Esophagus squamous epithelium (tissue), 5 donors: Measurements from ENCODE around the gene SENP3. TPM values are rescaled to one million over a fixed set of nuclear protein-coding genes. Genes with fewer than 3 reads are reported as not detected.

Source experiments
- DNase-seq: peaks from one replicate; lab custom pipeline; 2025; lab: John Stamatoyannopoulos, UW
- H3K27ac ChIP-seq, 4 donors: fragments of 200-600 bp; sonication (generic); one replicate each; pipeline ENCODE4 v1.5.1; 2016 to 2019; ENCODE audit warnings: mild to moderate bottlenecking in 1 of 4
- H3K27me3 ChIP-seq, 4 donors: fragments of 200-600 bp; sonication (generic); 1 replicate in 3 of 4; 2 replicates in 1 of 4; pipeline versions ENCODE4 v1.5.1 to v1.6.0; 2017 to 2021; ENCODE audit warnings: antibody characterized with exemption in 1 of 4
- H3K36me3 ChIP-seq, 3 donors: fragments of 200-600 bp; sonication (generic); one replicate each; pipeline ENCODE4 v1.5.1; 2016 to 2019
- H3K4me1 ChIP-seq, 3 donors: fragments of 200-600 bp; sonication (generic); one replicate each; pipeline ENCODE4 v1.5.1; 2017 to 2019
- H3K4me3 ChIP-seq, 4 donors: fragments of 200-600 bp; sonication (generic); 1 replicate in 3 of 4; 2 replicates in 1 of 4; pipeline ENCODE4 v1.5.1; 2016 to 2019; ENCODE audit warnings: mild to moderate bottlenecking in 2 of 4, moderate library complexity in 1 of 4
- H3K9me3 ChIP-seq, 3 donors: fragments of 200-600 bp; sonication (generic); one replicate each; pipeline ENCODE4 v1.5.1; 2016 to 2019
- CTCF ChIP-seq, 6 experiments: fragments of 450-650 bp in 4 of 6; fragments of 200-600 bp in 2 of 6; sonication (generic) in 2 of 6; IDR thresholded peaks; one replicate each; pipeline ENCODE4 v1.5.1; 2016 to 2019; ENCODE audit warnings: antibody characterized with exemption in 6 of 6, mild to moderate bottlenecking in 4 of 6, moderate library complexity in 4 of 6
- POLR2A ChIP-seq, 4 donors: fragments of 450-650 bp; IDR thresholded peaks; one replicate each; pipeline ENCODE4 v1.6.1; 2017; ENCODE audit warnings: antibody characterized with exemption in 4 of 4, mild to moderate bottlenecking in 4 of 4, moderate library complexity in 3 of 4
- WGBS, 2 donors: methylation state at CpG; one replicate each; pipeline ENCODE4 v1.1.5; 2018; 5-methylcytosine and 5-hydroxymethylcytosine counted together
- intact Hi-C: fragments of 100-400 bp; cut with DNase I; formaldehyde crosslinking; loops from one replicate; pipeline ENCODE4 v1.15.0; 2022
- total RNA-seq, 4 donors: library from RNA; depleted of rRNA; stranded (reverse); fragments of >200 nt; gene quantifications; one replicate each; pipeline ENCODE4 v1.1.0, GENCODE V29; 2016
- donor health status: DM: yes; HTN: yes; CAD: no.

The SENP3 gene
- total RNA-seq, 4 donors from 2014 or later, result 32.1 to 65.4 (median 48.3) TPM

- Histone ChIP-seq H3K9me3 (no peaks in the 10 kb centered on the region), H3K27me3 (no peaks in the 10 kb centered on the region), H3K4me3 (no peak overlapping the region), H3K36me3 (peaks cover 27 to 40% (median 28%) of the 10 kb centered on the region in 3 donors), H3K4me1 (no peaks in the 10 kb centered on the region), H3K27ac (peak overlapping the region in 1 of 4 donors; percentile 9)
- no peak for TF ChIP-seq POLR2A (IDR thresholded peaks at IDR 0.05)
- TF ChIP-seq CTCF (IDR thresholded peaks at IDR 0.05), result no peak
- WGBS, 2 donors, result 82 to 86% methylated on average over 13 of the region's 13 CpGs
- intact Hi-C loops, result loop anchor here (2.0 kb wide), 1 partner anchor 43 kb away; the partner anchor contains the start of gene TNFSF13
- no peak for DNase-seq
Observed at GRCh38 chr17:7515911-7516610, 45.7 kb upstream of the SENP3 start.

GRCh38 chr17:7523033-7523432 lies 38.7 kb upstream of the SENP3 start:
- Histone ChIP-seq H3K4me3 (no peak overlapping the region), H3K27me3 (no peaks in the 10 kb centered on the region), H3K4me1 (no peaks in the 10 kb centered on the region), H3K9me3 (peaks cover 0 to 2% (median 0%) of the 10 kb centered on the region in 3 donors), H3K36me3 (no peaks in the 10 kb centered on the region), H3K27ac (no peak overlapping the region)
- intact Hi-C loops, result no loop called here
- 41 to 56% methylated on average over 7 to 10 of the region's 10 CpGs for WGBS, 2 donors
- DNase-seq, result no peak
- TF ChIP-seq POLR2A (IDR thresholded peaks at IDR 0.05) (no peak), CTCF (IDR thresholded peaks at IDR 0.05) (peak in 4 of 6 experiments; percentile 35 to 48 (median 36))

- intact Hi-C loops, result no loop called here
- Histone ChIP-seq H3K4me1 (no peaks in the 10 kb centered on the region), H3K27me3 (no peaks in the 10 kb centered on the region), H3K27ac (no peak overlapping the region), H3K9me3 (peaks cover 0 to 21% (median 16%) of the 10 kb centered on the region in 3 donors), H3K4me3 (no peak overlapping the region), H3K36me3 (no peaks in the 10 kb centered on the region)
- no peak for TF ChIP-seq CTCF (IDR thresholded peaks at IDR 0.05)
- TF ChIP-seq POLR2A (IDR thresholded peaks at IDR 0.05), result no peak
- DNase-seq, result no peak
Observed at GRCh38 chr17:7528842-7529241, 32.9 kb upstream of the SENP3 start.

- TF ChIP-seq CTCF (IDR thresholded peaks at IDR 0.05) (no peak), POLR2A (IDR thresholded peaks at IDR 0.05) (no peak)
- H3K36me3 ChIP-seq, result no peaks in the 10 kb centered on the region
- H3K27ac ChIP-seq, result no peak overlapping the region
- H3K9me3 ChIP-seq, result peaks cover 0 to 21% (median 16%) of the 10 kb centered on the region in 3 donors
- intact Hi-C loops, result no loop called here
- no peaks in the 10 kb centered on the region for H3K27me3 ChIP-seq
- no peaks in the 10 kb centered on the region for H3K4me1 ChIP-seq
- 97 to 100% methylated on average over 3 of the region's 6 CpGs for WGBS, 2 donors
- no peak overlapping the region for H3K4me3 ChIP-seq
- no peak for DNase-seq
Observed at GRCh38 chr17:7530023-7530900, 31.5 kb upstream of the SENP3 start.

- TF ChIP-seq CTCF (IDR thresholded peaks at IDR 0.05) (no peak), POLR2A (IDR thresholded peaks at IDR 0.05) (no peak)
- intact Hi-C loops, result no loop called here
- Histone ChIP-seq H3K9me3 (peaks cover 0 to 16% (median 12%) of the 10 kb centered on the region in 3 donors), H3K36me3 (no peaks in the 10 kb centered on the region), H3K27ac (no peak overlapping the region), H3K4me3 (no peak overlapping the region), H3K27me3 (no peaks in the 10 kb centered on the region), H3K4me1 (no peaks in the 10 kb centered on the region)
- DNase-seq, result no peak
- 61 to 71% methylated on average over 2 to 3 of the region's 3 CpGs for WGBS, 2 donors
Observed at GRCh38 chr17:7538050-7538449, 23.7 kb upstream of the SENP3 start.
